GM12878 (cell line): ENCODE results near the gene CLDN34. TPM values are rescaled to one million over a fixed set of nuclear protein-coding genes. Genes with fewer than 3 reads are reported as not detected.

Experiments
- CBX3 ChIP-seq: fragments of 200-600 bp; sonication (generic); IDR thresholded peaks from 2 replicates; pipeline ENCODE4 v1.6.1; 2016; ENCODE audit warnings: low read depth, borderline replicate concordance
- CHD2 ChIP-seq: IDR thresholded peaks from 2 replicates; pipeline ENCODE4 v1.6.1; 2011; ENCODE audit warnings: low read depth, low read length, improper control_type of control experiment, borderline replicate concordance
- ETV6 ChIP-seq, 2 experiments: fragments of 450-650 bp in 1 of 2; IDR thresholded peaks in 1 of 2; conservative IDR thresholded peaks in 1 of 2; 2 replicates each; pipeline ENCODE4 v1.6.1; 2014; ENCODE audit warnings: antibody characterized with exemption in 1 of 2, borderline replicate concordance in 1 of 2, low read depth in 1 of 2, mild to moderate bottlenecking in 1 of 2, moderate library complexity in 1 of 2
- GATAD2B ChIP-seq: fragments of 450-650 bp; conservative IDR thresholded peaks from 2 replicates; pipeline ENCODE4 v1.6.1; 2017; ENCODE audit warnings: low read depth, mild to moderate bottlenecking, moderate library complexity
- KAT2A ChIP-seq: conservative IDR thresholded peaks from 2 replicates; pipeline ENCODE4 v1.6.1; 2011; ENCODE audit warnings: low read depth, low read length; ENCODE audit not compliant: control insufficient read depth
- MEF2A ChIP-seq: IDR thresholded peaks from 2 replicates; pipeline ENCODE4 v1.6.1; 2011; ENCODE audit warnings: low read depth, mild to moderate bottlenecking, low read length, moderate library complexity; ENCODE audit not compliant: insufficient read depth
- MTA3 ChIP-seq: IDR thresholded peaks from 2 replicates; pipeline ENCODE4 v1.6.1; 2012; ENCODE audit warnings: low read length, inconsistent platforms, borderline replicate concordance
- PAX5 ChIP-seq: IDR thresholded peaks from 2 replicates; pipeline ENCODE4 v1.6.1; 2011; ENCODE audit warnings: low read depth, low read length, borderline replicate concordance
- REST ChIP-seq: IDR thresholded peaks from 2 replicates; pipeline ENCODE4 v1.6.1; 2012; ENCODE audit warnings: mild to moderate bottlenecking, low read depth, low read length
- RUNX3 ChIP-seq: IDR thresholded peaks from 2 replicates; pipeline ENCODE4 v1.6.1; 2012; ENCODE audit warnings: low read length, inconsistent platforms
- SMAD1 ChIP-seq: fragments of 450-650 bp; IDR thresholded peaks from 2 replicates; pipeline ENCODE4 v1.6.1; 2018; ENCODE audit warnings: mild to moderate bottlenecking, low read depth; ENCODE audit not compliant: partially characterized antibody
- SPI1 ChIP-seq: IDR thresholded peaks from 2 replicates; pipeline ENCODE4 v1.6.1; 2011; ENCODE audit warnings: low read depth, mild to moderate bottlenecking, low read length, moderate library complexity, borderline replicate concordance; ENCODE audit not compliant: insufficient read depth
- TCF12 ChIP-seq: IDR thresholded peaks from 2 replicates; pipeline ENCODE4 v1.6.1; 2011; ENCODE audit warnings: low read depth, mild to moderate bottlenecking, low read length
- ZNF217 ChIP-seq: fragments of 450-650 bp; IDR thresholded peaks from 2 replicates; pipeline ENCODE4 v1.6.1; 2017; ENCODE audit warnings: antibody characterized with exemption, mild to moderate bottlenecking
- polyA plus RNA-seq, 11 experiments: library from polyadenylated mRNA; depleted of rRNA in 4 of 11; unstranded in 6 of 11; stranded (reverse) in 5 of 11; fragments of >200 nt; fragmentation: Nextera tagmentation in 4 of 11; fragmentation: Illumina TruSeq in 1 of 11; extraction: Ambion mirVana in 4 of 11; extraction: Trizol in 1 of 11; gene quantifications; 1 replicate in 1 of 11; 2 replicates in 10 of 11; pipeline versions ENCODE4 v1.2.1 to v1.2.3, GENCODE V29; 2011 to 2016; ENCODE audit warnings: inconsistent platforms in 2 of 11, missing spikeins in 2 of 11, low read depth in 1 of 11
- total RNA-seq, 4 experiments: library from RNA; depleted of rRNA in 3 of 4; stranded (reverse); fragments of >200 nt in 3 of 4; fragmentation: Illumina TruSeq in 1 of 4; extraction: Trizol in 1 of 4; gene quantifications; 2 replicates each; pipeline versions ENCODE4 v1.2.1 to v1.2.3, GENCODE V29; 2013 to 2021

CLDN34 gene
- total and polyA plus RNA-seq, 10 of the 15 experiments (the other 5 are each of a cell fraction or from before 2014, with no cell fraction given) = not detected

GRCh38 chrX:9943420-9943819, 23.7 kb upstream of the CLDN34 start (continued):
- TF ChIP-seq ETV6 (conservative IDR thresholded peaks at IDR 0.05 in 1 of 2, IDR thresholded peaks at IDR 0.05 in 1 of 2; ENCODE audit: borderline replicate concordance in 1 of 2, low read depth in 1 of 2) (no peak), SPI1 (no peak), KAT2A (no peak), RUNX3 (peak; percentile 80), ZNF217 (no peak), SMAD1 (no peak), GATAD2B (0 out of 2 replicates have a peak, but pooled peaks have one; percentile 19), PAX5 (peak; percentile 74), TCF12 (peak; percentile 86), CHD2 (0 out of 2 replicates have a peak, but pooled peaks have one; percentile 17), MEF2A (no peak), REST (no peak), CBX3 (no peak), MTA3 (no peak)
- TF ChIP-seq, all 136 proteins: peak for 23
